Peyer's patch (tissue), 4 donors: Measurements from ENCODE around the gene NRK.

Experiments used
- POLR2A ChIP-seq, 2 donors: fragments of 450-650 bp; IDR thresholded peaks; one replicate each; pipeline ENCODE4 v1.5.1; 2017; ENCODE audit warnings: antibody characterized with exemption in 2 of 2, mild to moderate bottlenecking in 2 of 2, moderate library complexity in 2 of 2
- TF ChIP-seq, protein P1 (sequence below), 6 experiments: fragments of 450-650 bp in 4 of 6; fragments of 200-600 bp in 2 of 6; sonication (generic) in 1 of 6; IDR thresholded peaks; one replicate each; pipeline ENCODE4 v1.5.1; 2017 to 2019; ENCODE audit warnings: antibody characterized with exemption in 6 of 6, mild to moderate bottlenecking in 3 of 6, moderate library complexity in 1 of 6

DNA sequence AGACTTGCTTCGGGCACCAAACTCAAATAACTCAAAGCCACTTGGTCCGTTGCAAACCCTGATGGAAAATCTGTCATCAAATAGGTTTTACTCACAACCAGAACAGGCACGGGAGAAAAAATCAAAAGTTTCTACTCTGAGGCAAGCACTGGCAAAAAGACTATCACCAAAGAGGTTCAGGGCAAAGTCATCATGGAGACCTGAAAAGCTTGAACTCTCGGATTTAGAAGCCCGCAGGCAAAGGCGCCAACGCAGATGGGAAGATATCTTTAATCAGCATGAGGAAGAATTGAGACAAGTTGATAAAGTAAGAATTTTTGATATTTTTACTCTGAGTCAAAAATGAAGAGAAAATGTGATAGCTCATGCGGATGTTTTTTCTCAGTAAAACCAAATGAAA lies 87.2 kb downstream of the NRK start:
- TF ChIP-seq POLR2A (IDR thresholded peaks at IDR 0.05) = no peak
- TF ChIP-seq, protein P1, sequence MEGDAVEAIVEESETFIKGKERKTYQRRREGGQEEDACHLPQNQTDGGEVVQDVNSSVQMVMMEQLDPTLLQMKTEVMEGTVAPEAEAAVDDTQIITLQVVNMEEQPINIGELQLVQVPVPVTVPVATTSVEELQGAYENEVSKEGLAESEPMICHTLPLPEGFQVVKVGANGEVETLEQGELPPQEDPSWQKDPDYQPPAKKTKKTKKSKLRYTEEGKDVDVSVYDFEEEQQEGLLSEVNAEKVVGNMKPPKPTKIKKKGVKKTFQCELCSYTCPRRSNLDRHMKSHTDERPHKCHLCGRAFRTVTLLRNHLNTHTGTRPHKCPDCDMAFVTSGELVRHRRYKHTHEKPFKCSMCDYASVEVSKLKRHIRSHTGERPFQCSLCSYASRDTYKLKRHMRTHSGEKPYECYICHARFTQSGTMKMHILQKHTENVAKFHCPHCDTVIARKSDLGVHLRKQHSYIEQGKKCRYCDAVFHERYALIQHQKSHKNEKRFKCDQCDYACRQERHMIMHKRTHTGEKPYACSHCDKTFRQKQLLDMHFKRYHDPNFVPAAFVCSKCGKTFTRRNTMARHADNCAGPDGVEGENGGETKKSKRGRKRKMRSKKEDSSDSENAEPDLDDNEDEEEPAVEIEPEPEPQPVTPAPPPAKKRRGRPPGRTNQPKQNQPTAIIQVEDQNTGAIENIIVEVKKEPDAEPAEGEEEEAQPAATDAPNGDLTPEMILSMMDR (IDR thresholded peaks at IDR 0.05) = no peak
